ENCODE measurements around the gene SHISAL1.
"Not testable (repeated sequence)": the region's sequence is repeated elsewhere in the genome, so short reads cannot be mapped to it uniquely, and the experiment has no call there.

The SHISAL1 gene

DNA sequence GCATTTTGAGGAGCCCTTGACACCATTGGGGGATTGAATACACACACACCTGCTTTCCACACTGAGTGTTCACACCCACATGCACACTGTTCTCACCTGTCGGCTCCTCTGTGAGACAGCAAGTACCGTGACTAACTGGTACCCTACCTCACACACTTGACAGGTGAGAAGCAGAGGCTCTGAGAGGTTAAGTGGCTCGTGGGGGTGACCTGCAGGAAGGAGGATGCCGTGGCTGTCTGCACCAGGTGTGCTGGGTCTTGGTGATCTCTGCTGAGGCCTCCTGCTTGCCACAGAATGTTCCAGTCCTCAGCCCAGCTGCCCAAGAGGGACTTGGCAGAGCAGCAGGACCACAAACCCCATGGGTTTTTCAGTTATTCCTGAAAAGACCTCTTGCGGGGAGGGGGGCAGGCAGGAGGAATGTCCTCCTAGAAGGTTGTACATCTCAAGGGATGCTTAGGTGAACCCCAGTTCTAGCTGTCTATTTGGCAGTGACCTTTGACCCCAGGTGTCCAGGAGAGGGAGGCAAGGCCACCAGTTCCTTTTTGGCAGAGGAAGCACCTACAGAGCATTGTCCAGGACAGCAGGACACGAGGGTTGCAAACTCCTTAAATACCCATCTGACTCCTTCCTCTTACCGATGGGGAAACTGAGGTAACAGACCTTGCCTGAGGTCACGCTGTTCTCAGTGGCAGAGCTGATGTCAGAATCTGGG lies 66.0 kb downstream of the SHISAL1 start:
- TF ChIP-seq, protein P1, sequence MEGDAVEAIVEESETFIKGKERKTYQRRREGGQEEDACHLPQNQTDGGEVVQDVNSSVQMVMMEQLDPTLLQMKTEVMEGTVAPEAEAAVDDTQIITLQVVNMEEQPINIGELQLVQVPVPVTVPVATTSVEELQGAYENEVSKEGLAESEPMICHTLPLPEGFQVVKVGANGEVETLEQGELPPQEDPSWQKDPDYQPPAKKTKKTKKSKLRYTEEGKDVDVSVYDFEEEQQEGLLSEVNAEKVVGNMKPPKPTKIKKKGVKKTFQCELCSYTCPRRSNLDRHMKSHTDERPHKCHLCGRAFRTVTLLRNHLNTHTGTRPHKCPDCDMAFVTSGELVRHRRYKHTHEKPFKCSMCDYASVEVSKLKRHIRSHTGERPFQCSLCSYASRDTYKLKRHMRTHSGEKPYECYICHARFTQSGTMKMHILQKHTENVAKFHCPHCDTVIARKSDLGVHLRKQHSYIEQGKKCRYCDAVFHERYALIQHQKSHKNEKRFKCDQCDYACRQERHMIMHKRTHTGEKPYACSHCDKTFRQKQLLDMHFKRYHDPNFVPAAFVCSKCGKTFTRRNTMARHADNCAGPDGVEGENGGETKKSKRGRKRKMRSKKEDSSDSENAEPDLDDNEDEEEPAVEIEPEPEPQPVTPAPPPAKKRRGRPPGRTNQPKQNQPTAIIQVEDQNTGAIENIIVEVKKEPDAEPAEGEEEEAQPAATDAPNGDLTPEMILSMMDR (IDR thresholded peaks at IDR 0.05) = no peak
- TF ChIP-seq ZFX (IDR thresholded peaks at IDR 0.05; ENCODE audit: borderline replicate concordance) = no peak

DNA sequence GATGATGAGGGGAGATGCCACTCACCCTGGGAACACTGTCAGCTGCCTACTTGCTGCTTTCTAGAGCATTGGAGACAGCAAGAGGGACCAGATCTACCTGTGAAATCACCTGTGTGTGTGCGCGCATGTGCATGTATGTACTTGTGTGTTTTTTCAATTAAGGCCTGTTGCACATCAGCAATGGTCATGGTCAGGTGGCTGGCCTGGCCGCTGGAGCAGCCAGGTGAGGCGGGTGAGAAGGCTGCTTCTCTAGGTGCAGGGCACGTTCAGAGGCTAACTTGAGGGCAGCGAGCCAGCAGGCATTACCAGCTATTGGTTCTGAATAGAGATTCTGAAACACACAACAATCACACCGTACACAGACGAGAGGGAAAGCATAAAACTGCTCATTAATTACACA lies 66.9 kb downstream of the SHISAL1 start:
- TF ChIP-seq, protein P1 (IDR thresholded peaks at IDR 0.05) = no peak
- TF ChIP-seq ZFX (IDR thresholded peaks at IDR 0.05; ENCODE audit: borderline replicate concordance) = no peak

More for the DNA sequence above, 66.0 kb downstream of the SHISAL1 start:
- H3K27ac ChIP-seq = no peak overlapping the region

DNA sequence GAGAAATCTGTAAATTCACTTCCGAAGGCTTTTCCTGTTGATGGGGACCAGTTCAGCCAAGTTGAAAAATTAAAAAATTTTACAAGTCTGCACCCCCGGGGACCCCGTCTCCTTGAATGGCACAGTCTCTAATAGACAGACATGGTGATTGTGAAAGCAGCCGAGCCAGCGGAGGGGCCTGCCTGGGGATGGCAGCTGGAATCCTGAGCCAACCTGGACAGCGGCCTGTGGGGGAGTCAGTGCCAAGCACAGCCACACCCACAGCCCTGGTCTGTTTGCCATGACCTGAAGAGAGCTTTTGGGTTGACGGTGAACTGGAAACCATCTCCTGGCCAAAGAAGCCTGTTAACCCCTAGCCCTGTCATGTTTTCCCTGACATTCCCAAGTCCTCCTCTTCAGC lies 67.3 kb downstream of the SHISAL1 start:
- no peak for TF ChIP-seq ZFX (IDR thresholded peaks at IDR 0.05; ENCODE audit: borderline replicate concordance)
- TF ChIP-seq, protein P1 (IDR thresholded peaks at IDR 0.05) = no peak
- no peak overlapping the region for H3K27ac ChIP-seq

More for the DNA sequence above, 66.9 kb downstream of the SHISAL1 start:
- H3K27ac ChIP-seq = no peak overlapping the region

DNA sequence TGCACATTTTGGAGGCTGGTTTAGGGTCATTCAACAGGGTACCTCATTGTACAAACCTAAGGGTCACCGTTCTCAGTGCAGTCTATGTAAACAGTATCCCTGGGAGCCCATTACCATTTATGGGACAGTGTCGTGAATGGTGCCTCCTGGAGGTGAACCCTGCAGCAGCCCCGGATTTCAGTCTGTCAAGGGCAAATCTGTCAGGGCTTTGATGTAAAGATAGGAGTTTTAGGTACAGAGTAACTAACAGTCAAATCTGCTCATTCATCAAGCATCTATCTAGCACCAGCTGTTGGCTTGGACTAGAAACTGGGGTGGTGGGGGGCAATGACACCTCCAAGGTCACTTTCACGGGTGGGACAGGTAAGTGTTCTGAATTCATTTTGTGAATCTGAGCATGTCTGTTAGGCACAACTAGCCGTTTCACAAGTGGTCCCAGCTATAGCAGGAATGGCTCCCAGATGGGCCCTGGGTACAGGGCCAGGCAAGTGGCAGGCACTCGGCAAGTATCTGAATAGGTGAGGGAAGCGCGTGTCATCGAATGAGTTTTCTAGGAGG lies 68.4 kb downstream of the SHISAL1 start:
- H3K27ac ChIP-seq = no peak overlapping the region
- TF ChIP-seq, protein P1 (IDR thresholded peaks at IDR 0.05) = no peak
- TF ChIP-seq ZFX (IDR thresholded peaks at IDR 0.05; ENCODE audit: borderline replicate concordance) = no peak

DNA sequence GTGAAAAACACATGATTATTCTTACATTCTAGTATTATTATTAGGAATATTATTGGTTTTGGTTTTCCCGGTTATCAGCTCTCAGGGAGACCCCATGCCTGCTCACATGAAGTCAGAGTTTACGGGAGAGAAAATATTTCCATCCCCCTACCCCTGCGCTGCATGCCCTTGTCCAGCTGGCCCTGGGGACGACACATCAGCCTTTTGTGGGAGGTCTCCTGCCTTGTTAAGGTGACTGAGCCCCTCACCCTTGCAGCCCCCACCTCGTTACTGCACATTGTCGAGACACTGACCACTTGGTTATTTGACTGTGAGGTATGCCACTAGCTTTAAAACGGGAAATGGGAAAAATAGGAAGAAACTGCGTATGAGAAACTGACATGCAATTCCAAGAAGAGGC lies 69.0 kb downstream of the SHISAL1 start:
- TF ChIP-seq, protein P1 (IDR thresholded peaks at IDR 0.05) = no peak
- no peak for TF ChIP-seq ZFX (IDR thresholded peaks at IDR 0.05; ENCODE audit: borderline replicate concordance)

DNA sequence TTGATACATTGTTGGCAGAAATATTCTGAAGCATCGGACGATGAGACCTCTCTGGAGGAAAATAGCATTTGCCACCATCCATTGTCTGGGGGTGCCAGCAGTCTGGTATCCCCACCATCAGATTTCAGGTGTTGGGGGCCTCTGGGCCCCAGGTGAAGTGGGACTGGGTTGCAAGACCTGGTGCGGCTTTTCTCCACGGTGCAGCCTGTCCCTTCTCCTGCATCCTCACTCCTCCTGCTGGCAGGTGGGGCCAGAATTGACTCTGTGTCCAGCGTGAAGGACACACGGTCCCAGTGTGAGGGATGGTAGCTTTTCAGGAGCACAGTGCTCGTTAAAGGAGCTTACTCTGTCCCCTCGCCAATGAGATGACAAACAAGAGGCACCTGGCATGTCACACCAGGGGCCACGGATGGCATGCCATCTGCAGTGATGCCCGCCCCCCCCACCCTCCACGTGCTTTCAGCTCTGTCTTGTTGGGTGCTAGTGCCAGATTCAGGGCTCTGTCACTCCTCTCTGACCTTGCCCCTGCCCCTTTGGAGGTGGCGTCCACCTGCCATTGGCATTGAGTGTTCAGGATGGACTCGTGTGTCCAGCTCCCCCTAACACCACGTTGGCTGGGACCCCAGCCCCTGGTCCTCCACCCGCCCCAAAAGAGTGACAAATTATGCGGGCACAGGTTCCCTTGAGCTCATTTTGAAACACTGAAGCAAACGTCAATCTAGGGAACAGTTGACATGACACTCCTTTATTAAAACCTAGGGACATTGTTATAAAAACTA lies 69.6 kb downstream of the SHISAL1 start:
- no peak overlapping the region for H3K27ac ChIP-seq
- TF ChIP-seq ZFX (IDR thresholded peaks at IDR 0.05; ENCODE audit: borderline replicate concordance) = no peak
- TF ChIP-seq, protein P1 (IDR thresholded peaks at IDR 0.05) = no peak

More for the DNA sequence above, 69.0 kb downstream of the SHISAL1 start:
- H3K27ac ChIP-seq = no peak overlapping the region

DNA sequence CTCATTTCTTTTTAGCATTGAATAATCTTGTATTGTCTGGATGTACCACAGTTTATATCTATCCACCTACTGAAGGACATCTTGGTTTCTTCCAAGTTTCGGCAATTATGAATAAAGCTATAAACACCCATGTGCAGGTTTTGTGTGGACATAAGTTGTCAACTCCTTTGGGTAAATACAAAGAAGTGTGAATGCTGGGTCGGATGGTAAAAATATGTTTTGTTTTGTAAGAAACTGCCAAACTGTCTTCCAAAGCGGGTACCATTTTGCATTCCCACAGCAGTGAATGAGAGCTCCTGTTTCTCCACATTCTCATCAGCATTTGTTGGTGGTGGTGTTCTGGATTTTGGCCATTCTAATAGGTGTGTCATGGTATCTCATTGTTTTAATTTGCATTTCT lies 71.6 kb downstream of the SHISAL1 start:
- H3K27ac ChIP-seq = not testable (repeated sequence)

All from 22Rv1 (cell line).